Measurements from ENCODE around the gene RNF44.

- TF ChIP-seq POLR2A (IDR thresholded peaks at IDR 0.05), result no peak
- TF ChIP-seq, protein P1, sequence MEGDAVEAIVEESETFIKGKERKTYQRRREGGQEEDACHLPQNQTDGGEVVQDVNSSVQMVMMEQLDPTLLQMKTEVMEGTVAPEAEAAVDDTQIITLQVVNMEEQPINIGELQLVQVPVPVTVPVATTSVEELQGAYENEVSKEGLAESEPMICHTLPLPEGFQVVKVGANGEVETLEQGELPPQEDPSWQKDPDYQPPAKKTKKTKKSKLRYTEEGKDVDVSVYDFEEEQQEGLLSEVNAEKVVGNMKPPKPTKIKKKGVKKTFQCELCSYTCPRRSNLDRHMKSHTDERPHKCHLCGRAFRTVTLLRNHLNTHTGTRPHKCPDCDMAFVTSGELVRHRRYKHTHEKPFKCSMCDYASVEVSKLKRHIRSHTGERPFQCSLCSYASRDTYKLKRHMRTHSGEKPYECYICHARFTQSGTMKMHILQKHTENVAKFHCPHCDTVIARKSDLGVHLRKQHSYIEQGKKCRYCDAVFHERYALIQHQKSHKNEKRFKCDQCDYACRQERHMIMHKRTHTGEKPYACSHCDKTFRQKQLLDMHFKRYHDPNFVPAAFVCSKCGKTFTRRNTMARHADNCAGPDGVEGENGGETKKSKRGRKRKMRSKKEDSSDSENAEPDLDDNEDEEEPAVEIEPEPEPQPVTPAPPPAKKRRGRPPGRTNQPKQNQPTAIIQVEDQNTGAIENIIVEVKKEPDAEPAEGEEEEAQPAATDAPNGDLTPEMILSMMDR (IDR thresholded peaks at IDR 0.05), result no peak
Observed at GRCh38 chr5:176490301-176490700, 46.9 kb downstream of the RNF44 start.
